GM18511 (cell line): ENCODE data around the gene THRB.

Source experiments
- ATAC-seq: cut with Tn5 transposase; IDR thresholded peaks from one replicate; pipeline ENCODE4 v1.9.1; 2021; ENCODE audit warnings: mild to moderate bottlenecking, moderate library complexity; ENCODE audit not compliant: unreplicated experiment

The THRB gene

GRCh38 chr3:24242012-24242698 is 252.5 kb downstream of the THRB start:
- no peak for ATAC-seq

DNA sequence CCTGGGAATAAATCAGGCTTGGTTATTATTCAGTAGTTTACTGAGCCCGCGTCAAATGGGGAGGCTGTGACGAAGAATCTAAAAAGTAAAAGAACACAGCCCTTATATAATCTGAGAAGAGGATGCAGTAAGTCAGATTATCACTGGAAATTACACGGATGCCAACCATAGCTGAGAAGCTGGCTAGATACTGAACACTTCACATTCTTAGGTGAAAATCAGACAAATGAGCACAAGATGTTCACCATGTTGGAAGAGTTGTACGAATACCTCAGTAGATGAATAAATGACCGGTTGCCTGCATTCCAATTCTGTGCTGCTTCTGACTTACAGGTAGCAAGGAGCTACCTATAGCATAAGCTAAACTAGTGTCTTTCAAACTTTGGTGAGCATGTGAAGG is 254.3 kb downstream of the THRB start:
- no peak for ATAC-seq

DNA sequence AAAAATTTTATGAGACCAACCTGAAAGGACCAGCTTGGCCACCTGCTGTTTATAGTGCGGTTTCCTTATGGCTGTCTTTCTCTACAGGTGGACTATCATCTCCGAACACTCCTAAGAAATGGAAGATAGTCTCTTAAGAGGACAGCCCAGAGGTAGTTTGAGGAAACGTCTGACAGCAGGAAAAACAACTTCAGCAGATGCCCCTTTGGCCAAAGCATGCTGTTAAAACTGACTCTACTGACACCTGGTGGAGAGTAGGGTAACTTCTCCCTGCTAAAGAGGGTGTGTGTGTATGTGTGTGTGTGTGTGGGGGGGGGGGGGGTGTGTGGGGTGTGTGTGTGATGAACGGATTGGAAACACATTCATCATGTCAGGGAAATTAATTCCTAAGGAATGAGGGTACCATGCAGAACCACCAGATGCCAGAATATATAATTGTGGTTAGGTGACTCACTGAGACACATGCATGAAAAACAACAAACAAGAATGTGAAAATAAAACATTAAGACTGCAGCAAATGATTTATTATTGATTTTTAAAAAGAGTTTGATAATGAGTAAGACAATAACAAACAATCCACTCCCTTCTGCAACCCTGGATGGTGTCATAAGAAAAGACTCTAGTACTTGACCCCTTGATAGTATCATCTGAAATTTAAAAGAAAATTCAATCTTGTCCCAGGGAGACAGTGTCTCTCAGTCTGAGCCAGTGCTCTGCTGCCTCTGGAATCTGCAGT is 256.5 kb downstream of the THRB start:
- peak; percentile 71 for ATAC-seq

GRCh38 chr3:24235121-24235520 is 259.5 kb downstream of the THRB start:
- ATAC-seq: peak; percentile 77

GRCh38 chr3:24232784-24233183 is 261.9 kb downstream of the THRB start:
- ATAC-seq: no peak

GRCh38 chr3:24229468-24230221 is 265.0 kb downstream of the THRB start:
- no peak for ATAC-seq

GRCh38 chr3:24227635-24228034 is 267.0 kb downstream of the THRB start:
- no peak for ATAC-seq

DNA sequence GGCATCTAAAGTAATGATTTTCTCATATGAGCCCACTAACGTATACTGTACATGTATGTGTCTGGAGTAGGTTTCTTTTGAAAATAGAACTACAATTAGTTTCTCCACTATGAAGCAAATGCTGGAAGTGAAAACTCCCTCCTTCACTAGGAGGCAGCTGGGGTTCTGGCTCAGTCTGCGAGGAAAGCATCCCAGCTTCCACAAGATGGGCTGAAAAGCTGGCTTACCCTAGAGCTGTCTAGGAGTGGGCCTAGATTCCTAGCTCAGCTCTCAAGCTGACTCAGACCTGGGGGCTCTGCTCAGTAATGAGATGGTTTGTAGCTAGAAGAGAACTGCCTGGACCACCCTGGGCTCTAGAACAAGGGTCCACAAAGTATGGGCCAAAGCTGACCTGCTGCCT is 268.3 kb downstream of the THRB start:
- no peak for ATAC-seq

DNA sequence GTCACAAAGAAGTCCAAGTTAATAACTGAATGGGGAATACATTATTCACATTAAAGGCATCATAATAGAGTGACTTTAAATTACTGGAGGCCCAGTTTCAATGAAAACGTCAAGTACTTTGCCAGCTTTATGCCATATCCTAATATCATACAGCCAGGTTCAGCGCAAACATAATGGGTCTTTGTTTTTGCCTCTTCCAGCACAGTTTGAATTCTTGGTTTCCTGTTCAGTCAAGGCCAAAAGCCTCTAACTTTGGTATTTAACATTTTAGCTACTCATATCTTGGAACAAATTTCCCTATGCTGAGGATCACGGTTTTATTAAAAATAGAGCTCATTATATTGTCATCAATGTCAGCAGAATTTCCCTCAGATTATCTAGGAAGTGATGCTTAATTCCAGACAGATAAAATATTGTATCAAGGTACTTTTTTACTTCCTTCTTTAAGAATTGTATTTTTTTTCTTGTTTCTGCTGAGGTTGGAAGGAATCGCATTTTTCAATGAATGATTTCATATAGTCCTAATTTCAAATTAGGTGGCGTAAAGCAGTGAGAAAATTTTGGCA is 269.2 kb downstream of the THRB start:
- ATAC-seq: no peak

DNA sequence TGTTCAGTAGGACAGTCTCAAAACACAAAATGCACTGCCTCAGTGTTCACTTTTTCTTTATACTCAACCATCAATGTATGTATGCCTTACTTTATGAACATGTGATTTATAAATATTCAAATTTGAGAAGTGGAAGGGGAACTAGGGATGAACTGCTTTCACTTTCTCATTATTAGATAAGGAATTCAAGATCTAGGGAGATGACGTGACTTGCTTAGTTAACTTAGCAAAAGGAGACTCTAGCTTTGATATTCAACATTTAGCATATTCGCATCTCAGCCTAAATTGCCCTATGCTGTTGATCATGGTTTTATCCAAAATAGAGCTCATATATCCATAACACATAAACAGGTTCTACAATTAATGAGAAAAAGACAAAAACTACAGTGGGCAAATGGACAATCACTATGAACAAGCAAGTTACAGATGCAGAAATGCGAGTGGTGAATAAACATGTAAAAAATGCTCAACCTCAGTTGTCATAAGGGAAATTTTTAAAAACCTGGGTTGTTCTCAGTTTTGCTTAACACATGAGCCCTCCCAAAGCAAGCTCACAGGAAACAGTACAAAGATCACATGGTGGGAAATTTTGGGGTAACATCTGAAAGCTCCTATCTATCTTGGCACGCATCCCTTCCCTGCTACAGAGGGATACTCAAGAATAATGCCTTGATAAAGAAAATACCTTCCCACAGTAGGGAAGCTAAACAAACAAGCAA is 269.8 kb downstream of the THRB start:
- ATAC-seq: no peak

- no peak for ATAC-seq
These were observed 272.4 kb downstream of the THRB start for GRCh38 chr3:24222165-24222805.

DNA sequence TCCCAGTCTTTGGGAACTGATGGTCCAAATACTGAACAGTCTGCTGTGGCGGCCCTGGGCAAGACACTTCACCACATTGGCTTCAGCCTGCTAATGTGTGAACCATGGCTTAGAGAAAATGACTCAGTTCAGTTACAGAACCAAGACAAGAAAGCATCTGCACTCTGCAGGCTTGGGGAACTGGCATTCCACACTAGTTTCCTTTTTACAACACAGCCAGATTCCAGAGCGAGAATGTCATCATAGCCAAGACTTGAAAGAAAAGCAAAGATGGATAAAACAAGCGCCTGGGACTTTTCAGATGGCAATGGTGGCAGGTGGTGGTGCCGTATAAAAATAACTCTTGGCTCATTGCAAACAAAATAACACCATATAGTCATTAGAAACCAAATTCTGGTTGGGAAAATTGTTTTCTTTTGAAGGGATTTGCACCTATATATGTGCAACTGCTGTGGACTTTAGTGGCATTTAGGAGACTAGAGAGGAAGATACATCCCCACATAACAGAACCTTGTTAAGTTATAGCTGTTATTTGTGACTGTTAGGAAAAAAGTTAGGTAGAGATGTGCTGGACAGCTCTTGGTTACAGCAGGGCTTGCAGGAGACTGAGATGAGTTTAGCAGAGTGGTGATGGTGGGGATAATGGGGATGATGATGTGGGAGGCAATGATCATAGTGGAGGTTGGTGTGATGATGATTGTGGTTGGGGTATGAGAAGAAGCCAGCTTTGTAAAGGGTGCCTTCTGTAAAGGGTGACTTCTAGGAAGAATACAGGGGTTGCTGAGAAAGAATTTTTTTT is 273.6 kb downstream of the THRB start:
- no peak for ATAC-seq

DNA sequence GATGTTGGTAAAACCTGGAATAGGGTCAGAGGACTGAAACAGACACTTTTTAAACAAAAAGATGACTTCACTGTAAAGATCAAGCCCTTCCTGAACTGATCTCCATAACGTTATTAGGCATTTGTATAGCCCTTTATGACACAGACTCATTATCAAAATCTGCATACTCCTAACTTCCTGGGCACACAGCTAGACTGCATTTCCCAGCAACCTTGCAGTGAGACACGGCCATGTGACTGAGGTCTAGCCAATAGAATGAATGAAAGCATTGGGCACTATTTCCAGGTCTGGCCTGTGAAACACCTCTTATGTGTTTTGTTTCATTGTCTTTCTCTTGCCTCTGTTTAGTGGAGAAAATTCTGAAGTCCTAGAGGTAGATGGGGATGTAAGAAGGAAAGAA is 279.1 kb downstream of the THRB start:
- no peak for ATAC-seq

DNA sequence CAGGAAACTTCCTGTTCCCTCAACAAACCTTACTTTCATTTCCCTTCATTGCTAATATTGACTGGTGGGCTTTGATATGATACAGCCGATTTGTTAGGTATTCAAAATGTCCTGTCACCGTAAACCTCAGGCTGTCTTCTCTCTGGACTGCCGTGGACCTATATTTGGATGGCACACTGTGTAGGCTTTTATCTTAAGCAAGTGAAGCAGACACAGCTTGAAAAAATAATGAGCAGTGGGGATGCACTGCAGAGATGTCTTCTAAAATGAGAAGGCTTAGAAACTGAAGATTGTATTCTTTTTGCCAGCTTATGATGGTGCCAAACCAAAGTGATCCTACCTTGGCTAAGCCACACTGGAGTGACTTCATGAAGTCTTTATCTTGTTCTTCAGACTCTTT is 283.3 kb downstream of the THRB start:
- no peak for ATAC-seq

DNA sequence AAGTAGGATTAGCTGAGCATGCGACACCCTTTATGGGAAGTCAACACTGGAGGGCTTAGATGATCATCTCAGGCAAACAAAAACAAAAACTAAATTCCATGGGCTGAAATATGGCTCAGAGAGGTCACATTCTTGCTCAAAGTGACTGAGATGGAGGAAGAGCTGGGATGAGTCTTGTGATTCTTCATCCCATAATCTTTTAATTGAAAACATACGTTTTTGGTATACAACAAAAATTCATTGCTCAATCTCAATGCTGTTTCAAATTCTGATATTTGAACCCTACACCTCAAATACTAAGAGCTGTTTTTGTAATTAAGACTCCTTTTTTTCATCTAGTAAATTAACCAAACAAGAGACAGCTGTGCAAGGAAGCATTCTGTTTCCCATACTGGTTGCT is 292.6 kb downstream of the THRB start:
- ATAC-seq: no peak

DNA sequence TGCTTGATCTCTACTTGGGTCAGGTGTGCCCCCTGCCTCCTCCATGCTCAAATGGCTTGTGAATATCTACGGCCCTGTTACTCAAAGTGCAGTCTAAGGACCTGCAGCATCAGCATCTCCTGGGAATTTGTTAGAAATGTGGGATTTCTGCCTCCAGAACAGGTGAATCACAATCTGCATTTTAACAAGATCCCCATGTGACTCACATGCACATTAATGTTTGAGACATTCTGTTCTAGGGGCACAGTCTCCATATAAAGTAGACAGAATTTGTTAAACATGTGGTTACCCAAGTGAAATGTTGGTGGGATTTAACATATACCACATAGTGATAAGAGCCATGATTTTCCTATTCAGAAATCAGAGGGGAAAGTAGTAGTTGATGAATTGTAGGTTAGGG is 293.3 kb downstream of the THRB start:
- no peak for ATAC-seq

DNA sequence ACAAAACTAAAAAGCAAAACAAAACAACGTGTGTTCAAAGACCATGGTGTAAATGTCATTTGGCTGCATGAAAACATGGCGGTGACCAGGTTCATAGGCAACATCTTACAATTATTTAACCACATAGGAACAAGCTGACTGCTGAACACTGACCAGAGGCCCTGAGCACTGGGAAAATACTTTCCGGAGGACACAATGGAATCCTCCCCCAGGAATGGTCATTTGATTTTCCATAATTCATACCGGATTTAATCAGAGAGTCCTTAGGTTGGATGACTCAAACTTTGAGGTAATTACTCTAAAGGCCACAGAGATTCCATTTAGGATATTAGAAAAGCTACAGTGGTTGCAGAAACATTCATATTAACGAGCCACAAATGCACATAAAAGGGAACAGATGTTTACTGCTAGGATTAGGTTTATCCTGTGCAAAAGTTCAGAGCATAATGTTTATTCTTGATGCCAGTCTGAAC is 294.8 kb downstream of the THRB start:
- no peak for ATAC-seq

DNA sequence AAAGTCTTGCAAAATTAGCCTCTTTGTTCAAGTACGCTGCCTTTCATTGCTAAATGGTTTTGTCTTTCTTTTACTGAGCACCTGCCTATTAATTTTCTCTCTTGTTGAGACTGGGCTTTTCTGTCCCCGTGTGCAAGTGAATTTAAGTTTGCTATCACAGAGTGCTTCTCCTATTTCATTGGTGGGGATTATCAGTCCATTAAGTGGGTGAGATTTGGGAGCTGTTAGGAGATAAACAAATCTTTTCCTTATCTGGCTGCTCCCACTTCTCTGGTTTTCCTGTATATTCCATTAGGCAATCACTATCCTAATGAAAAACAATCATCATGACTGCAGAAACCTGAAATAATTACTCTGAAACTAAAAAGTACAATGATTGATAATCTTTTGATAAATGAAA is 295.4 kb downstream of the THRB start:
- no peak for ATAC-seq

GRCh38 chr3:24198728-24199127 is 295.9 kb downstream of the THRB start:
- ATAC-seq: no peak

DNA sequence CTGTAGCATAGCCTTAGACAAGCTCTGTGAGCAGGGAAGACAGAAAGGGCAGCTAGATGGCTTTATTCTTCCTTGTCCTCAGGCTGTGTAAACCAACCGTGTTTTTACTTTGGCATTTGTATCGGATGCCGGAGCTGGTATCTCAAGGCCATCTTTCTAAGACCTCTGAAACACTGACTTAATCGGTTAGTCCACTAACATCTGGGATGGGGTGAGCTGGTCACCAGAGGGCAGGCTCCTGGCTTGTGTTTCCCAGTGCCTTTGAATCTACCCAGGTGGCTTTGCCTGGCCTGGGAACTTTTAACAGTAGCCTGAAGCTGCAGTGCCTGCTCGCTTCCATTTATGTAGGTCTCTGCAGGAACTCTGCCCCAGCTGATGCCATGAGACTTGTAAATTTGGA is 296.8 kb downstream of the THRB start:
- no peak for ATAC-seq
